Activated T-cell treated with anti-CD3 and anti-CD28 coated beads, Interleukin-2, amount 50 U/mL, for 1 hour (primary cell): ENCODE results near the gene FBXO28.
"Not testable (repeated sequence)": the region's sequence is repeated elsewhere in the genome, so short reads cannot be mapped to it uniquely, and the experiment has no call there.

Experiments used
- DNase-seq: peaks from one replicate; pipeline ENCODE4 v3.0.0-alpha.2; 2020

Gene FBXO28

GRCh38 chr1:224113918-224114786 lies at the start of gene FBXO28:
Gene FBXO28 (plus strand): TSS chr1:224114111. CDS start chr1:224114130, 19 bp downstream.
- peak; percentile 88 for DNase-seq

GRCh38 chr1:224064150-224064549 lies 49.8 kb upstream of the FBXO28 start:
- no peak for DNase-seq

- no peak for DNase-seq
Measured at GRCh38 chr1:224065455-224065854, 48.5 kb upstream of the FBXO28 start.

- no peak for DNase-seq
Measured at GRCh38 chr1:224067207-224067606, 46.7 kb upstream of the FBXO28 start.

- no peak for DNase-seq
Measured at GRCh38 chr1:224067621-224068457, 46.1 kb upstream of the FBXO28 start.

- DNase-seq: no peak
Measured at GRCh38 chr1:224068458-224069072, 45.3 kb upstream of the FBXO28 start.

- DNase-seq: no peak
Measured at GRCh38 chr1:224069138-224069537, 44.8 kb upstream of the FBXO28 start.

GRCh38 chr1:224070521-224070920 lies 43.4 kb upstream of the FBXO28 start:
- DNase-seq: no peak

- no peak for DNase-seq
Measured at GRCh38 chr1:224076407-224076806, 37.5 kb upstream of the FBXO28 start.

- not testable (repeated sequence) for DNase-seq
Measured at GRCh38 chr1:224079644-224080043, 34.3 kb upstream of the FBXO28 start.

GRCh38 chr1:224080115-224080774 lies 33.7 kb upstream of the FBXO28 start:
- no peak for DNase-seq

- DNase-seq: no peak
Measured at GRCh38 chr1:224081604-224082003, 32.3 kb upstream of the FBXO28 start.

GRCh38 chr1:224082146-224082545 lies 31.8 kb upstream of the FBXO28 start:
- DNase-seq: no peak

- DNase-seq: no peak
Measured at GRCh38 chr1:224084867-224085266, 29.0 kb upstream of the FBXO28 start.

GRCh38 chr1:224085421-224086108 lies 28.3 kb upstream of the FBXO28 start:
- no peak for DNase-seq

- DNase-seq: no peak
Measured at GRCh38 chr1:224087286-224087794, 26.6 kb upstream of the FBXO28 start.

- DNase-seq: no peak
Measured at GRCh38 chr1:224089583-224089982, 24.3 kb upstream of the FBXO28 start.

GRCh38 chr1:224090116-224090515 lies 23.8 kb upstream of the FBXO28 start:
- no peak for DNase-seq

- no peak for DNase-seq
Measured at GRCh38 chr1:224092111-224092510, 21.8 kb upstream of the FBXO28 start.

- no peak for DNase-seq
Measured at GRCh38 chr1:224092601-224093000, 21.3 kb upstream of the FBXO28 start.

GRCh38 chr1:224095339-224095738 lies 18.6 kb upstream of the FBXO28 start:
- no peak for DNase-seq

GRCh38 chr1:224095867-224096266 lies 18.0 kb upstream of the FBXO28 start:
- DNase-seq: no peak
